GM18517 (cell line): Measurements from ENCODE around the gene LSM5.
"Not testable (repeated sequence)": the region's sequence is repeated elsewhere in the genome, so short reads cannot be mapped to it uniquely, and the experiment has no call there.

Experiments
- ATAC-seq: cut with Tn5 transposase; IDR thresholded peaks from one replicate; pipeline ENCODE4 v1.9.1; 2021; ENCODE audit warnings: mild to moderate bottlenecking, moderate library complexity; ENCODE audit not compliant: unreplicated experiment

LSM5 gene

DNA sequence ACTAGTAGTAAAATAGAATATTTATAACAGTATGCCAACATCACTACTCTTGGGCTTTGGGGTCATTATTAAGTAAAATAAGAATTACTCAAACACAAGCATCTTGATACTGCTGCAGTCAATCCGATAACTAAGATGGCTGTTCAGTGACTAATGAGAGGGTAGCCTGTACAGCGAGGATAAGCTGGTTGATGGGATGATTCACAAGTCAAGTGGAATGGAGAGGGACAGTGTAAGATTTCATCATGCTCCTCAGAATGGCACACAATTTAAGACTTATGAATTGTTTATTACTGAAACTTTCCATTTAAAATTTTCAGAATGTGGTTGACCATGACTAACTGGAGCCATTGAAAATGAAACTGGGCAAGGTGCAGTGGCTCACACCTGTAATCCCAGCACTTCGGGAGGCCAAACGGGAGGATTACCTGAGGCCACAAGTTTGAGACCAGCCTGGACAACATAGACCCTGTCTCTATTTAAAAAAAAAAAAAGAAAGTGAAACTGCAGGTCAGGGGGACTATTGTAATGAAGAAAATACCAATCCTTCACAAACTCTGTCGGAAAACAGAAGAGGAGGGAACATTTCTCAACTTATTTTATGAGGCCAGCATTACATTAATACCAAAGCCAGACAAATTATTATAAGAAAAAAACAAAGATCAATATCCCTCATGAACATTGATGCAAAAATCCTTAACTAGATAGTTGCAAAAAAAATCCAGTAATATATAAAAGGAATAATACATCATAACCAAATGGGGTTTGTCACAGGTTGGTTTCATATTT is 16.3 kb upstream of the LSM5 start:
- peak; percentile 64 for ATAC-seq

DNA sequence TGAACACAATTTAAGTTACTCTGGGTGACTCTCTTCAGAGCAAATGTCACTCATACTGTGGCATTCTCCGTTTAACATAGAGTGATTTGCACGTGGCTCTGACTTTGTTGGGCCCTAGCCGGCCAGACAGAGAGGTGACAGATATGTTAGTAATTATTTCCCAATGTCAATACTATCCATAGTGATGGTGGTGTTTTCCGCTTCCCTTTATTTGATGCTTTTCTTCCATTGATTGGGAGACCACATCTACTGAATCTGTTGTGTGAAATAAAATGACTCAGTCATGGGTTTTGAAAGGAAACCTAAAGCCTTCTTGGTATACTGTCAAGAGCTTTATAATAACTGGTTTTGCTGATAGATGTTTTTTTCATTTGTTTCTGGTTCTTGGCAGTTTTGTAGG is 12.5 kb upstream of the LSM5 start:
- ATAC-seq: no peak

DNA sequence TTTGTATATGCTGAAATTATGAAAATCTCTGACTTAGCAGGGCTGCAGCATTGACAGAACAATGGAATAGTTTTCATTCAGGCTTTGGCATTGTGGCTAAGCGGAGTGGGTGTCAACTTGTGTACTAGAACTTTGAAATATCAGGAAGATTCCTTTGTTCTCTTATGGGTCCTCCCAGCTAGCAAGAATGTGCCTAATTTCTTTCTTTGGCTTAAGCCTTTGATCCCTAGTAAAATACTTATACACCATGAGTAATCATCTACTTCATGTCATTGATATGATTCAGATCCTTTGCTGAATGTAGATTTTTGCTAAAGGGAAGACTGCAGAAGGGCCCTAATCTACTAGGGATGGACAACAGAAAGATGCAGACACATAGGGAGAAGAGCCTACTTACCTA is 11.3 kb upstream of the LSM5 start:
- no peak for ATAC-seq

DNA sequence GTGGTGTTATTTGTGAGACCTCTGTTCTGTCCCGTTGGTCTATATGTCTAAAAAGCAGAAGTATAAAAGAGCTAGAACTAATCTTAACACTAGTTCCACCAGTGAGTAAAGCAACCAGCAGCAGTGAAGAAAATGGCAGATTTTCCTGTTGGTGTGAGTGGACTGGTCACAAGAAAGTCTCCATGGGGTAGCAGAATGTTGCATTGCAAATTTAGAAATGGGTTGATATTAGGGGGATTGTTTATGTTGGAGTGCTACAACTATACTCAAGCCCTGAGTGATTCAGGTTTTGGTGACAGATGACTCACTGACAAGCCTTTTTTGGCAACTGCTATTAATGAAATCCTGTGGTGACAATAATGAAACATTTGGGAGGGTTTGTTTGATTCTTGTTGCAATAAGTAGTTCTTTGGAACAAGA is 10.8 kb upstream of the LSM5 start:
- ATAC-seq: peak; percentile 67

DNA sequence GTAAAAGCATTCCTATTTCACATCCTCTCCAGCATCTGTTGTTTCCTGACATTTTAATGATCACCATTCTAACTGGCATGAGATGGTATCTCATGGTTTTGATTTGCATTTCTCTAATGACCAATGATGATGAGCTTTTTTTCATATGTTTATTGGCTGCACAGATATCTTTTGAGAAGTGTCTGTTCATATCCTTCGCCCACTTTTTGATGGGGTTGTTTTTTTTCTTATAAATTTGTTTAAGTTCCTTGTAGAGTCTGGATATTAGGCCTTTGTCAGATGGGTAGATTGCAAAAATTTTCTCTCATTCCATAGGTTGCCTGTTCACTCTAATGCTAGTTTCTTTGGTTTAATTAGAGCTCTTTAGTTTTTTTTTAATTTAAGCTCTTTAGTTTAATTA is 10.0 kb upstream of the LSM5 start:
- ATAC-seq: not testable (repeated sequence)

DNA sequence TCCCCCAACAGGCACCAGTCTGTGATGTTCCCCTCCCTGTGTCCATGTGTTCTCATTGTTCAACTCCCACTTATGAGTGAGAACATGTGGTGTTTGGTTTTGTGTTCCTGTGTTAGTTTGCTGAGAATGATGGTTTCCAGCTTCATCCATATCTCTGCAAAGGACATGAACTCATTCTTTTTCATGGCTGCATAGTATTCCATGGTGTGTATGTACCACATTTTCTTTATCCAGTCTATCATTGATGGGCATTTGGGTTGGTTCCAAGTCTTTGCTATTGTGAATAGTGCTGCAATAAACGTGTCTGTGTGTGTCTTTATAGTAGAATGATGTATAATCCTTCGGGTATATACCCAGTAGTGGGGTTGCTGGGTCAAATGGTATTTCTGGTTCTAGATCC is 9.6 kb upstream of the LSM5 start:
- ATAC-seq: not testable (repeated sequence)

DNA sequence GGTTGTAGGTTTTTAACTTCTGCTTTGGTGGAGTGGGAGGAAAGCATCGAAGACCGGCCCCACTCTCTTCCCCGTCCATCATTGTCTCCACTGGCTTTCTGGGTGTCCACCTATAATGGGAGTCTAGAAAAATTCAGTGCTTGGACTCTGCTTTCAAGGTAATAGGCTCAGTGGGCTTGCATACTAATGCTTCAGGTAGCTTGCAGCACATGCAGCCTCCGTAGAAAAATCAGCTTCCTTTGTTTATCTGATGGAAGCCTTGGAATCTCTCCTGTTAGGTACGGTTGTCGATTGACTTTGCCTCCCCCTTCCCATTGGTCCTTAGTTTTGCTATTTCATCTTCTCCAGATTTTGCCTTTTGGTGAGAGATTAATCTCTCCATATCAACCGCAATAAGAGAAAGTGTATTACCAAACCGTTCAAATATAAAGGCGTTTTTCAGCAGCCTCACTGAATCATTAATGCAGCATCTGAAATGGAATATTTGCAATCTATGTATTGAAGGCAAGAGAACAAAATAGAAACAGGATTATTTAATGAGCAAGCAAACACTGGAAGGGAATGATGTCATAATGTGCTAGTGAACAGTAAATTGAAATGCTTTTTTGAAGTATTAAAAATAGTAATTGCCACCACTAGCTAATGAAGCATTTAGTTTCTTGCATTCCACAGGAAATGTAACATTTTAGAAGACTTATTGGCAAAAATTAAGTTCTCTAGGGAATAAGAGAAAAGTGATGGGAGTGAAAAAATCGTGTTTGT is 6.1 kb upstream of the LSM5 start:
- peak; percentile 5 for ATAC-seq

DNA sequence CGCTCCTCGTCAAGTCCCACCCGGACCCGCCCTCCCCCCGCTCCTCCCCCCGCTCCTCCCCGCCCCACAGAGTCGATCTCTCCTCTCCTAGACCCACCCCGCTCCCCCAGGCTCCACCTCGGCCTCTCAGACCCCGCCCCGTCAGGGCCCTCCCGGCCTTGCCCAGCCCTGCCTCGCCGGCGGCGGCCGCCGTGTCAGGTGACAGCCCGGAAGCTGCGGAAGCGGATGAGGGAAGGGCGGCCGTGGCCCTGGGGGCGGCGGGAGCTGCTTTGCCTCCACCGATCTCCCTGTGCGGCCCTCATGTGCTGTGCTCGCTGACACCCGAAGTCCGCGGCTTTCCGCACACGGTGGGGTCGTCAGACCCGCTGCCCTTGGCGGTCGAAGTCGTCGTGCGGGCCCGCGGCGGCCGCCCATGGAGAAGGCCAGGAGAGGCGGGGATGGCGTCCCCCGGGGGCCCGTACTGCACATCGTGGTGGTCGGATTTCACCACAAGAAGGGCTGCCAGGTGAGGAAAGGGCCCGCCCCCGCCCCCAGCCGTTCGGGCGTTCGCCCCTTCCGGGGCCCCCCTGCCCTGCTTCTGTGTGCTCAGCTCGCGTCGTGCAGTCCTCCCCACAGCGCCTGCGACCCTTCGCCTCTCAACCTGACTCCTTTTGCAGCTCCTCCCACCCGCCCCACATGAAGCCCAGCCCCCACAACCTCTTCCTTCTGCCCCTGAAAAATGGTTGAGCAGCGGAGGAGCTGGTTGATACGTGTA is 5.3 kb upstream of the LSM5 start, which contains the start of gene AVL9:
Gene AVL9, plus strand, starts transcription at position 192 of the 754 bp plus-strand sequence. Its CDS starts 221 bp downstream, at position 413.
- ATAC-seq: peak; percentile 83

DNA sequence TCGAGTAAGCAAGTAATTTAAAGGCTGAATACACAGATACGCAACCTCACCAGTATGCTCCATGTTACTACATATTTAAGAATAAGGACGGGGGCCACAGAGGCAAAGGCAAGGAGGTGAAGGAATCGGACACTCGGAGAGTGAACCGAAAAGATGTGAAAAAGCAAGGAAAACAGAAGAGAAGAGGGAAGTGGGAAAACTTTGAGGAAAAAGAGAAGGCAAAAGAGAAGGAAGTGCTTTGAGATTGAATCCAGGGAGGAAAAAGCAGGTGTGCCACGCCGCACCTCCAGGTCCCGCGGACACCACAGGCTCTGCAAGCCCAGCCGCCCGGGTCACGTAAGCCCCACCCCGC is 4.7 kb upstream of the LSM5 start:
- peak; percentile 27 for ATAC-seq

DNA sequence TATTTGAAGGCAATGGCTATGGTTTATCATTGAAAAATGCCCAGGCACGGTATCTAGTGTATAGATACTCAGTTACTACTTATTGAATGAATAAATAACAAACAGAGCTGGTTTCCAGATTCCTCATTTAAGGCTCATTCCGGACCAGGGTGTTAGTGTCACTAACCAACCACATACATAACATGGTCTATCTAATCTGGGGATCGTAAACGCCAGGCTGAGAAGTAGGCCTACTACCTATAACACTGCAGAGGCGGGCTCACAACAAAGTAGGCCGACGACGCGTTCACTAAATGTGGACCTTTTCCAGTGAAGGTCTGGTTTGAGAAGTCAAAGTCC is 423 bp downstream of the LSM5 start:
- peak; percentile 3 for ATAC-seq

DNA sequence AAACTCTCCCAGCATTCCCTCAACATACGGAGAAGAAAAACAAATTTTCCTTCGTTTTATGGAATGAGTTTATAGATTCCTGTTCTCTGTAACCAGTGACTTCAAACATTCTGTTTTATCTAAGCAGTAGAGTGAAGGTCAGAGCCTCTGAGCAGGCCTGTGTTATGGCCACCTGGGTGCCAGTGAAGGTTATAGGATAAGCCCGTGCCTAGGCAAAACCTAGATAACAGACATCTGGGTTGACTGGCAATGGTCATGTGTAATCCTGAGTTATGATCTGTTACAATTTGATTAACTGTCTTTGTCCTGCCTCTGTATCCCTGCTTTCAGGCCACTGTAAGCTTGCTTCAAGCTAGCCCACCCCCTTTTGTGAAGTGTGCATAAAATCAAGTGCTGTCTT is 8.3 kb downstream of the LSM5 start:
- ATAC-seq: no peak

DNA sequence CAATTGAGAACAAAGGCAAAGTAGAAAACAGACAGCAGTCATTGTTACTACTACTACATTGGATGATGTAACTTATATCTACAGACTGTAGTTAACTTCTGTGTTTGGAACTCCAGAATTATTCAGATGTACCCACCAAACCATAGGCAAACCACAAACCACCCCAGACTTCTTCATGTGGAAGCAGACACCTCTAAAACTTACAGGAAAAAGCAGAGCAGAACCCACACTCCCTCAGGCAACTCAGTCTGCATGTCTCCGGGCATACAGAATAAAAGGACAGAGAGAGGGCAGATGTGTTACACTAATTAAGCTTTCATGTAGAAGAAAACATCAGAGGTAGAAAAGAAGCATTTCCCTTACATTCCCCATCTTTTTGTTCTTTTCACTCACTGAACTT is 9.0 kb downstream of the LSM5 start:
- no peak for ATAC-seq

DNA sequence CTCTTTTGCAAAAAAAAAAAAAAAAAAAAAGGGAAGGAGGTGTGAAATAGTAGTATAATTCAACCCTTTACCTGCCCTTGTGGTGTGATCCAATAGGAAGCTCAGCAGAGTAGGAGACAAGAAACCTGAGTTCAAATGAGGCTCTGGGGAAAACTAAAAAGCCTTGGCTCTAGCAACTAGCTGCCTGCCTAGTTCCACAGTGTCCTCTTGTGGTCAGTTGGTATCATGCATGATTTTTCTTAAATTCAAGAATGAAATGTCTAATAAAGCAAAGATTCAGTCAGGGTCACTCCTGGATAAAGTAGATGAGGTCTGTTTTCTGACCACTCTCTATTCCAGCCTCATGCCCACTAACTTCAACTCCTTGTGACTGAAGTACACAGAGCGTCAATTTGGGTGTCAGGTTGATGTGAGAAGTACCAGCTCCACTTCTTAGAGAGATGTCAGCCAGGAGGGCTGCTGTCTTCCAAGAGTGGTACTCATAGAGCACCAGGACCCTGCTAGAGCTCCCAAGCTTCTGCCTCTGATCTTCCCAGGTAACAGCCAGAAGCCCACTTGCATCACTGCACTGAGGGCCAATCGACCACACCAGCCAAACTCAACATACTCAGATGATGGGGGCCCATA is 10.5 kb downstream of the LSM5 start:
- ATAC-seq: no peak

DNA sequence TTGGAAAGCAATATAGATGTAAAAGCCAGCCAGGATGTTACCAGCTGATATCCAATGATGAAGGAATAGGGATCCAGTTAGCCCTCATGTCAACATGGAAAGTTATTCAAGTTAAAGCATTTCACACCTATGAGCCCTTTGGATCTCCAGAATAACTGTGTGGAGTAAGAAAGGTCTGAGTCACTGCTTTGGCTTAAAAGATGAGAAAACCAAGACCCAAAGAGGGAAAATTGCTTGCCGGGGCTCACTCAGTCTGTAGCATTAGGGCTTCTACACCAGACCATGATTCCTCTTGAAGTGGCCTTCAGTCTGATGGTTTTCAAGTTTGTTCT is 12.6 kb downstream of the LSM5 start:
- ATAC-seq: no peak

DNA sequence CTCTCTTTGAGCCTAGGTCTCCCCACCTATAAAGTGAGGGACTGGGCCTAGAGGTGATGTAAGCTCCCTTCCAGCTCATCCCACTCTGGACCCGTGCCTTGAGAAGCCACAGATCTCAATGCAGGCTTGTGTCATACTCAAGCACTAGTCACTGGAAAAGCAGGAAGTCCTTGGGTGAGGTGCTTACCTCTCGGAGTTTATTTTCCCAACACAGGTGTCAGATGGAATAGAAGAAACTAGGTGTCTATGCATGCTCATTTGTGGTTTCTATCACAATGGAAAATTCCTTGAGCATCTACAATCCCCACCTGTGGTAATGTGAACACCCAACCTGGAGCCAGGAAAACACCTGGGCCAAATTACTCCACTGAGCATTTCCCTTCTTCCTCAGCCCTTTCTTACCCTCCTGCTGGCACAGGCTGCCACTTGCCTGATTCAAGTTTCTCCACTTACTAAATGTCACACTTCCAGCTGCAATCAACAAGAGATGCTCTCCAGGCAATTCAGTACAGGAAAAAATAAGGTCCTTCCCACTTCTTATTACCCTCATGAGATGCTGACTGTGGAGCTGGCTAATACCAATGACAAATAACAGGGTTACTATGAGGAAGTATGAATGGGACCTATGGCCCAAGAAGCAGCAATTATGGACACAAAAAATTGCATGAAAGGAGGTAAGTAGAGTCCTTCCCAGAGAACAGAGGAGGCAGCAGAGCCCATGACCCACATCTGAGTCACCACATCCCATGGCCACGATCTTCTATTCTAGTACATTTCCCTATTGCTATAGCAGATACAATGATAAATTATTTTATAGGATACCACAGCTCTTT is 13.1 kb downstream of the LSM5 start:
- no peak for ATAC-seq

DNA sequence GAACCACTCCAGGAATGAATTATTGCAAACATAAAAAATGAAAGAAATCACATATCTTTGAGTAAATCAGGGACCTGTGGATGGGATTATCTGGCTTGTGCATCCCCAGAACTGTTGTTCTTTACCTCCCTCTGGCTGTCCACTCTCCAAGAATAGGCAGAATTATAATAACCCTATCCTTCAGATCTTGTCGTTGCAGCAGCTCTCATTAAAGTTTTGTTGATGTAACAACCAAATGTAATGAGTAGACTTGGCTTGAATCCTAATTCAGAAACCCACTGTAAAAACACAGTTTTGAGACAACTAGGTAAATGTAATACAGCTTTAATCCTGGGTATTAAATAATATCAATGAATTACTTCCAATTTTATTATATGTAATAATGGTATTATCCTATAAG is 16.2 kb downstream of the LSM5 start:
- no peak for ATAC-seq

DNA sequence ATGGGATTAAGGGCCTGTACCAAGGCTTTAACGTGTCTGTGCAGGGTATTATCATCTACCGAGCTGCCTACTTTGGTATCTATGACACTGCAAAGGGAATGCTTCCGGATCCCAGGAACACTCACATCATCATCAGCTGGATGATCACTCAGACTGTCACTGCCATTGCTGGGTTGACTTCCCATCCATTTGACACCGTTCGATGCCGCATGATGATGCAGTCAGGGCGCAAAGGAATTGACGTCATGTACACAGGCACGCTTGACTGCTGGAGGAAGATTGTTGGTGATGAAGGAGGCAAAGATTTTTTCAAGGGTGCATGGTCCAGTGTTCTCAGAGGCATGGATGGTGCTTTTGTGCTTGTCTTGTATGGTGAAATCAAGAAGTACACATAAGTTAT is 18.2 kb downstream of the LSM5 start:
- ATAC-seq: no peak

DNA sequence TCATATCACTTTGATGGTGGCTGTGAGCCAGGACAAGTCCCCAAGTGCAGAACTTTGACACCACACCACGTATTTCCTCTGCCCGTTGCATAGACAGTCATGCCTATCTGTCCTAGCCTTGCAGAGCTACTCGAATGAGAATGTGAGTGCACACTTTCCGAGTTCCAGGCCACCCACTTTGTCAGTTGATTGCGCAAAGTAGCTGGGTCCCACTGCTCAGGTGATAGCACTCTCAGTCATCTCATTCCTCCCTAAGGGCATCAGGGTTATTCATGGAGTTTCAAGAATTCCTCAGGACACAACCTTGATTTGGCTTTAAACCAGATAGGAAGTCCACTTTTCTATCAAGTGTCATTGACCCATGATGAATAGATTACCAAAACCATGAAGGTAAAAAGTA is 19.3 kb downstream of the LSM5 start:
- no peak for ATAC-seq

DNA sequence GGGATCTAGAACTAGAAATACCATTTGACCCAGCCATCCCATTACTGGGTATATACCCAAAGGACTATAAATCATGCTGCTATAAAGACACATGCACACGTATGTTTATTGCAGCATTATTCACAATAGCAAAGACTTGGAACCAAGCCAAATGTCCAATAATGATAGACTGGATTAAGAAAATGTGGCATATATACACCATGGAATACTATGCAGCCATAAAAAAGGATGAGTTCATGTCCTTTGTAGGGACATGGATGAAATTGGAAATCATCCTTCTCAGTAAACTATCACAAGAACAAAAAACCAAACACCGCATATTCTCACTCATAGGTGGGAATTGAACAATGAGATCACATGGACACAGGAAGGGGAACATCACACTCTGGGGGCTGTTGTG is 20.2 kb downstream of the LSM5 start:
- not testable (repeated sequence) for ATAC-seq

DNA sequence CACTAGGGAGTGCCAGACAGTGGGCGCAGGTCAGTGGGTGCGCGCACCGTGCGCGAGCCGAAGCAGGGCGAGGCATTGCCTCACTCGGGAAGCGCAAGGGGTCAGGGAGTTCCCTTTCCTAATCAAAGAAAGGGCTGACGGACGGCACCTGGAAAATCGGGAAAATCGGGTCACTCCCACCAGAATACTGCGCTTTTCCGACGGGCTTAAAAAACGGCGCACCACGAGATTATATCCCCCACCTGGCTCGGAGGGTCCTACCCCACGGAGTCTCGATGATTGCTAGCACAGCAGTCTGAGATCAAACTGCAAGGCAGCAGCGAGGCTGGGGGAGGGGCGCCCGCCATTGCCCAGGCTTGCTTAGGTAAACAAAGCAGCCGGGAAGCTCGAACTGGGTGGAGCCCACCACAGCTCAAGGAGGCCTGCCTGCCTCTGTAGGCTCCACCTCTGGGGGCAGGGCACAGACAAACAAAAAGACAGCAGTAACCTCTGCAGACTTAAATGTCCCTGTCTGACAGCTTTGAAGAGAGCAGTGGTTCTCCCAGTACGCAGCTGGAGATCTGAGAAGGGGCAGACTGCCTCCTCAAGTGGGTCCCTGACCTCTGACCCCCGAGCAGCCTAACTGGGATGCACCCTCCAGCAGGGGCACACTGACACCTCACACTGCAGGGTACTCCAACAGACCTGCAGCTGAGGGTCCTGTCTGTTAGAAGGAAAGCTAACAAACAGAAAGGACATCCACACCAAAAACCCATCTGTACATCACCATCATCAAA is 25.4 kb downstream of the LSM5 start:
- not testable (repeated sequence) for ATAC-seq
